ENCODE data around the gene WDR46.

DNA sequence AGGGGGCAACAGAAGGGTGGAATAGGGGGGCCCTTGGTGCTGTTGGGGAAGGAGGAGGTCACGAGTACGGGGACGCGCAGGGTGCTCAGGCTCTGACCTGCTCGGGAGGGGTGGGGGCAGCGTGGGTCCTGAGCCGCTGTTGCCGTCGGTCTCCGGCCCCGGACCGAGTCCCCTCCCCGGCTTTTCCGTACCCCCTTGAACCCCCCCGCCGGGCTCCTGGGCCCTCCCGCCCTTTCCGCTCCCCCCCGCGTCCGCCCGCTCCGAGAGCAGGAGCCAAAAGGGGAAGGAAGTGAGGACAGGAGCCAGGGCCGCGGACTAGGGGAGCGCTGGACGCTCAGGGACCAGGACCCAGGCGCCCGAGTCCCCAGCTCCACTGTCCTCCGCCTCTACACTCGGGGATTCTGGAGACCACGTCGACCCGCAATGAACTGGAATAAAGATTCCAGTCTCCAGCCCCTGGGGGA is 9.8 kb upstream of the WDR46 start, which contains the start of gene RGL2:
- TF ChIP-seq, protein P1, sequence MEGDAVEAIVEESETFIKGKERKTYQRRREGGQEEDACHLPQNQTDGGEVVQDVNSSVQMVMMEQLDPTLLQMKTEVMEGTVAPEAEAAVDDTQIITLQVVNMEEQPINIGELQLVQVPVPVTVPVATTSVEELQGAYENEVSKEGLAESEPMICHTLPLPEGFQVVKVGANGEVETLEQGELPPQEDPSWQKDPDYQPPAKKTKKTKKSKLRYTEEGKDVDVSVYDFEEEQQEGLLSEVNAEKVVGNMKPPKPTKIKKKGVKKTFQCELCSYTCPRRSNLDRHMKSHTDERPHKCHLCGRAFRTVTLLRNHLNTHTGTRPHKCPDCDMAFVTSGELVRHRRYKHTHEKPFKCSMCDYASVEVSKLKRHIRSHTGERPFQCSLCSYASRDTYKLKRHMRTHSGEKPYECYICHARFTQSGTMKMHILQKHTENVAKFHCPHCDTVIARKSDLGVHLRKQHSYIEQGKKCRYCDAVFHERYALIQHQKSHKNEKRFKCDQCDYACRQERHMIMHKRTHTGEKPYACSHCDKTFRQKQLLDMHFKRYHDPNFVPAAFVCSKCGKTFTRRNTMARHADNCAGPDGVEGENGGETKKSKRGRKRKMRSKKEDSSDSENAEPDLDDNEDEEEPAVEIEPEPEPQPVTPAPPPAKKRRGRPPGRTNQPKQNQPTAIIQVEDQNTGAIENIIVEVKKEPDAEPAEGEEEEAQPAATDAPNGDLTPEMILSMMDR (IDR thresholded peaks at IDR 0.05): no peak
- TF ChIP-seq POLR2A (IDR thresholded peaks at IDR 0.05): no peak
